Fibroblast of lung (primary cell): ENCODE data around the gene AFMID.

Source experiments
- CTCF ChIP-seq, 2 donors: IDR thresholded peaks in 1 of 2; conservative IDR thresholded peaks in 1 of 2; 1 replicate in 1 of 2; 2 replicates in 1 of 2; pipeline ENCODE4 v1.5.1; 2011 to 2012; ENCODE audit warnings: low read length in 2 of 2, control low read depth in 1 of 2, inconsistent platforms in 1 of 2, low read depth in 1 of 2, mild to moderate bottlenecking in 1 of 2
- EZH2 ChIP-seq: IDR thresholded peaks from 2 replicates; pipeline ENCODE4 v1.5.1; 2012; ENCODE audit warnings: low read length, control low read depth, mild to moderate bottlenecking; ENCODE audit errors: missing control alignments

GRCh38 chr17:78223061-78223460 lies 35.9 kb downstream of the AFMID start:
- no peak for TF ChIP-seq CTCF (conservative IDR thresholded peaks at IDR 0.05 in 1 of 2, IDR thresholded peaks at IDR 0.05 in 1 of 2; ENCODE audit: low read depth in 1 of 2, low read length in 2 of 2)
- TF ChIP-seq EZH2 = no peak
